Glomerular visceral epithelial cell (primary cell): ENCODE results near the gene C5.
A peak's percentile ranks its signal among the peaks of the same experiment; 100 is the strongest.
"Not testable (repeated sequence)": the region's sequence is repeated elsewhere in the genome, so short reads cannot be mapped to it uniquely, and the experiment has no call there.

ENCODE experiments used
- DNase-seq: peaks from one replicate; pipeline ENCODE4 v3.0.0-alpha.2; 2016; ENCODE audit errors: extremely low spot score

C5 gene

GRCh38 chr9:120979797-120980196 lies 70.3 kb downstream of the C5 start:
- DNase-seq, result no peak

- DNase-seq, result no peak
Observed at GRCh38 chr9:120978987-120979386, 71.1 kb downstream of the C5 start.

GRCh38 chr9:120977321-120977720 lies 72.8 kb downstream of the C5 start:
- DNase-seq, result no peak

- no peak for DNase-seq
Observed at GRCh38 chr9:120974921-120975320, 75.2 kb downstream of the C5 start.

GRCh38 chr9:120974181-120974580 lies 75.9 kb downstream of the C5 start:
- DNase-seq, result no peak

- DNase-seq, result no peak
Observed at GRCh38 chr9:120971938-120972337, 78.1 kb downstream of the C5 start.

GRCh38 chr9:120971471-120971870 lies 78.6 kb downstream of the C5 start:
- DNase-seq, result not testable (repeated sequence)

- no peak for DNase-seq
Observed at GRCh38 chr9:120970244-120970643, 79.8 kb downstream of the C5 start.

- DNase-seq, result no peak
Observed at GRCh38 chr9:120966013-120966369, 84.1 kb downstream of the C5 start.

- no peak for DNase-seq
Observed at GRCh38 chr9:120965344-120966012, 84.6 kb downstream of the C5 start.

GRCh38 chr9:120961936-120962335 lies 88.1 kb downstream of the C5 start:
- DNase-seq, result no peak

GRCh38 chr9:120960001-120960400 lies 90.1 kb downstream of the C5 start:
- DNase-seq, result no peak

GRCh38 chr9:120956862-120957261 lies 93.2 kb downstream of the C5 start:
- no peak for DNase-seq

- DNase-seq, result no peak
Observed at GRCh38 chr9:120951960-120952618, 98.0 kb downstream of the C5 start.

GRCh38 chr9:120950421-120951388 lies 99.4 kb downstream of the C5 start:
- peak; percentile 35 for DNase-seq

- no peak for DNase-seq
Observed at GRCh38 chr9:120949290-120949689, 100.8 kb downstream of the C5 start.

- DNase-seq, result no peak
Observed at GRCh38 chr9:120948824-120949223, 101.3 kb downstream of the C5 start.

- DNase-seq, result no peak
Observed at GRCh38 chr9:120947222-120947621, 102.9 kb downstream of the C5 start.

- DNase-seq, result no peak
Observed at GRCh38 chr9:120946259-120946658, 103.8 kb downstream of the C5 start.

GRCh38 chr9:120944948-120945347 lies 105.1 kb downstream of the C5 start:
- DNase-seq, result no peak

- DNase-seq, result no peak
Observed at GRCh38 chr9:120944434-120944843, 105.6 kb downstream of the C5 start.

- no peak for DNase-seq
Observed at GRCh38 chr9:120942186-120943001, 107.7 kb downstream of the C5 start.
